A549 treated with ZK216348 at 1 μM for 4 hours (cell line): ENCODE results near the gene NFIC. TPM values are rescaled to one million over a fixed set of nuclear protein-coding genes. Genes with fewer than 3 reads are reported as not detected.

Experiments
- total RNA-seq: library from RNA; stranded (reverse); fragments of 200-300 nt; extraction: Qiagen RNA extraction; gene quantifications from 5 replicates; pipeline ENCODE4 v1.2.3, GENCODE V29; 2022; ENCODE audit warnings: low read depth

The NFIC gene
- total RNA-seq: 28.0 to 57.6 TPM (median 48.4 TPM) in 5 replicates

GRCh38 chr19:3365836-3366752 is at the start of gene NFIC:
Gene NFIC (plus strand): TSS chr19:3366583. CDS start chr19:3366637, 54 bp downstream.

GRCh38 chr19:3480383-3481091 is 114.2 kb downstream of the NFIC start, which contains the start of gene SMIM24:
Gene SMIM24 (minus strand): TSS chr19:3480525. CDS start chr19:3480463, 62 bp downstream.

GRCh38 chr19:3483226-3483628 is 116.8 kb downstream of the NFIC start, which contains the start of gene SMIM44:
Gene SMIM44 (minus strand): TSS chr19:3483441. CDS start chr19:3483403, 38 bp downstream.

GRCh38 chr19:3500429-3501101 is 134.2 kb downstream of the NFIC start, which contains the start of gene DOHH:
Gene DOHH (minus strand): TSS chr19:3500674. CDS start chr19:3496814, 3,860 bp downstream.

GRCh38 chr19:3505598-3506383 is 139.4 kb downstream of the NFIC start, which contains the start of gene FZR1:
Gene FZR1 (plus strand): TSS chr19:3506311. CDS start chr19:3522990, 16,679 bp downstream.

Other genes starting within 250 kb of the NFIC start
- gene GNA15, start 230.6 kb upstream of the NFIC start, total RNA-seq: 0.08 to 0.14 TPM in 2 of 5 replicates, not detected in the others
- 0.09 to 0.20 TPM (median 0.17 TPM) in 4 of 5 replicates, not detected in the other for gene S1PR4, start 187.8 kb upstream of the NFIC start, total RNA-seq
- 56.3 to 88.9 TPM (median 80.9 TPM) in 5 replicates for gene NCLN, start 180.7 kb upstream of the NFIC start, total RNA-seq
- 0.34 to 0.77 TPM (median 0.54 TPM) in 5 replicates for gene CELF5, start 141.9 kb upstream of the NFIC start, total RNA-seq
- 0.51 to 1.4 TPM (median 1.1 TPM) in 4 of 5 replicates, not detected in the other for gene SMIM24, start 113.9 kb downstream of the NFIC start, total RNA-seq
- gene SMIM44, start 116.9 kb downstream of the NFIC start, total RNA-seq: not detected in 5 replicates
- gene DOHH, start 134.1 kb downstream of the NFIC start, total RNA-seq: 8.5 to 21.0 TPM (median 20.2 TPM) in 5 replicates
- gene FZR1, start 139.7 kb downstream of the NFIC start, total RNA-seq: 18.3 to 38.1 TPM (median 33.8 TPM) in 5 replicates
- gene TEKTIP1, start 172.6 kb downstream of the NFIC start, total RNA-seq: not detected in 5 replicates
- gene MFSD12, start 191.0 kb downstream of the NFIC start, total RNA-seq: 90.3 to 170 TPM (median 159 TPM) in 5 replicates
- 38.2 to 67.9 TPM (median 66.7 TPM) in 5 replicates for gene HMG20B, start 206.4 kb downstream of the NFIC start, total RNA-seq
- 0.16 to 0.27 TPM (median 0.19 TPM) in 5 replicates for gene GIPC3, start 218.9 kb downstream of the NFIC start, total RNA-seq
- gene TBXA2R, start 240.3 kb downstream of the NFIC start, total RNA-seq: 0.74 to 1.3 TPM (median 0.90 TPM) in 5 replicates